Ovary (tissue), 9 donors: ENCODE data around the gene RHCG. TPM values are rescaled to one million over a fixed set of nuclear protein-coding genes. Genes with fewer than 3 reads are reported as not detected.

Experiments used
- DNase-seq, 5 donors: peaks; one replicate each; pipeline ENCODE4 v3.0.0-alpha.2; 2019 to 2020
- H3K27ac ChIP-seq, 2 donors: fragments of 200-600 bp; one replicate each; pipeline versions ENCODE4 v1.5.1 to v1.8.0; 2019 to 2022
- H3K27me3 ChIP-seq: fragments of 200-600 bp; one replicate; pipeline ENCODE4 v1.8.0; 2022
- H3K36me3 ChIP-seq: fragments of 200-600 bp; sonication (generic); one replicate; pipeline ENCODE4 v1.5.1; 2019
- H3K4me1 ChIP-seq: one replicate; pipeline ENCODE4 v1.8.1; 2013; ENCODE audit warnings: mild to moderate bottlenecking, moderate library complexity; ENCODE audit not compliant: insufficient read depth
- H3K4me3 ChIP-seq: fragments of 200-600 bp; sonication (generic); one replicate; pipeline ENCODE4 v1.5.1; 2017
- H3K9me3 ChIP-seq, 2 donors: fragments of 200-600 bp in 1 of 2; sonication (generic) in 1 of 2; one replicate each; pipeline versions ENCODE4 v1.5.1 to v1.8.1; 2013 to 2019; ENCODE audit warnings: mild to moderate bottlenecking in 1 of 2, moderate library complexity in 1 of 2
- CTCF ChIP-seq, 3 donors: fragments of 450-650 bp in 2 of 3; fragments of 200-600 bp in 1 of 3; IDR thresholded peaks; one replicate each; pipeline versions ENCODE4 v1.5.1 to v1.8.0; 2016 to 2022; ENCODE audit warnings: antibody characterized with exemption in 3 of 3, mild to moderate bottlenecking in 1 of 3
- EP300 ChIP-seq: sonication (generic); formaldehyde crosslinking; IDR thresholded peaks from one replicate; pipeline ENCODE4 v1.6.1; 2017; ENCODE audit warnings: antibody characterized with exemption
- POLR2A ChIP-seq: fragments of 450-650 bp; IDR thresholded peaks from one replicate; pipeline ENCODE4 v1.6.1; 2017; ENCODE audit warnings: antibody characterized with exemption, mild to moderate bottlenecking, moderate library complexity
- WGBS, 3 donors: extraction: QIAGEN DNeasy Blood & Tissue Kit in 1 of 3; methylation state at CpG; one replicate each; pipeline versions ENCODE4 v1.1.5 to v1.1.7; 2013 to 2017; 5-methylcytosine and 5-hydroxymethylcytosine counted together
- intact Hi-C, 4 donors: fragments of 100-400 bp; cut with DNase I; formaldehyde crosslinking; loops; one replicate each; pipeline versions ENCODE4 v1.11.0 to v1.15.1; 2022 to 2023
- polyA plus RNA-seq, 2 donors: library from polyadenylated mRNA; stranded (reverse); fragments of 200-250 nt in 1 of 2; fragments of 350-450 nt in 1 of 2; fragmentation: Illumina TruSeq in 1 of 2; extraction: RNeasy Lipid Tissue Mini Kit (QIAGEN cat#74804) in 1 of 2; gene quantifications; one replicate each; pipeline ENCODE4 v1.2.3, GENCODE V29; 2013 to 2014
- total RNA-seq, 7 donors: library from RNA; depleted of rRNA in 2 of 7; stranded (reverse); fragments of >200 nt in 2 of 7; fragmentation: NEBNext Ultra II Directional in 3 of 7; extraction: Animal tissue kit (Norgen Biotek cat#: 25700) in 3 of 7; gene quantifications; one replicate each; pipeline versions ENCODE4 v1.1.0 to v1.2.4, GENCODE V29; 2016 to 2023
- donor health status: DM: no; HTN: no; CAD: no; lungs with moderate emphysema.
- donor health status: DM: no; HTN: no; CAD: no.
- donor health status: Bipolar disorder and iron deficiency.
- donor health status: DM: yes; HTN: yes; CAD: no.
- donor health status: DM: no; HTN: no; CAD: no.
- donor health status: DM: yes; HTN: yes; CAD: no.

Gene RHCG
- total and polyA plus RNA-seq, 9 donors, result 0.23 to 0.67 TPM; not detected in 7

DNA sequence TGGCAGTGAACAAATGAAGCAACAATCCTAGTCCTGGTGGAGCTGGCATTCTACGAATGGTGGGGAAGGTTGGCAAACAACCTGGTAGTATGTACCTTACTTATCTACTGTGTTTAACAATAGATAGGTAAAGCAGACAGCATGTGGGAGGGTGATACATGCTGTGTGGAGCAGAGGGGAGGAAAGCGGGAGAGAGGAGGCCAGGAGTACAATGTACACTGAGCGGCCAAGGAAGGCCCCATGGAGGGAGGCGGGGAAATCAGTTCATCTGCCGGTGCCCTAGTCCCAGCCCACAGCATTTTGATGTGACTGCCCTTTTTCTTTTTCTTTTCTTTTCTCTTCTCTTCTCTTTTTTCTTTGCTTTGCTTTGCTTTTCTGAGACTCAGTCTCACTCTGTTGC lies 5.3 kb upstream of the RHCG start:
- no peaks in the 10 kb centered on the region for H3K27me3 ChIP-seq
- H3K4me3 ChIP-seq, result no peak overlapping the region
- no peak for DNase-seq
- H3K36me3 ChIP-seq, result no peaks in the 10 kb centered on the region
- H3K27ac ChIP-seq, result no peak overlapping the region
- H3K4me1 ChIP-seq, result no peaks in the 10 kb centered on the region
- no peaks in the 10 kb centered on the region for H3K9me3 ChIP-seq
- 83 to 86% (median 85%) methylated on average over 5 of the region's 5 CpGs for WGBS, 3 donors
- no peak for TF ChIP-seq CTCF (IDR thresholded peaks at IDR 0.05)
- intact Hi-C loops, result no loop called here

DNA sequence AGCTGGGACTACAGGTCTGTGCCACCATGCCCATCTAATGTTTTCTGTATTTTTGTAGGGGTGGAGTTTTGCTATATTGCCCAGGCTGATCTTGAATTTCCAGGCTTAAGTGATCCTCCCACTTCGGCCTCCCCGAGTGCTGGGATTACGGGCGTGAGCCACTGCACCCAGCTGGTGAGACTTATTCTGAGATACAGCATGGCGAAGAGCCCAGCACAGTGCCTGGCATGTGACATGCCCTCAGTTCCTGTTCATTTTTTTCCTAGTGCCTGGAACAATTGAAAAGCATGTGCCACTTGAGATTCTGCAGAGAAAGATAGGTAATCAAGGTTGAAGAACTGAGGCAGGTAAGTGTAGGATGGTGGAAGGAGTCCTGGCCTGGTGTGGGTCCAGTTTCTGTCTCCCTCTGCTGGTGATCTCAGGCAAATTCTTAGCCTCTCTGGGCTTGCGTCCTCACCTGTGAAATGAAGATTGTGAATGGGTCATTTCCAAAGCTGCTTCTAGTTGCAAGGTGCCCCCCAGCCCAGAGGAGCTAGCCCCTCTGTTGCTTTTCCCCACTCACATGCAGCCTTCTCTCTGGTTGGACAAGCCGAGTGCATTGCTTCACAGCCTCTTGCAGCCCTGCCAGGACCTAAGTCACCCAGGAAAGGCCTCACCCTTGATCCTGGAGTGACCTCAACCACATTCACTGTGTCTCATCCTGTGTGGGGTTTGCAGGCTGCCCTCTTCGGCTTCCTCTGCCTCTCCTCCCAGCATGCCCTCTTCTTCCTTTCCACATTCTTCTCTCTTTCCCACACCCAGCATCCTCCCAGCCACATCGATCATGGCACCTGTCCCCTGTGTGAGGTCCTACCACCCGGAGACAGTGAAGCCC lies 4.3 kb upstream of the RHCG start:
- H3K36me3 ChIP-seq, result no peaks in the 10 kb centered on the region
- H3K9me3 ChIP-seq, result no peaks in the 10 kb centered on the region
- H3K4me3 ChIP-seq, result no peak overlapping the region
- TF ChIP-seq EP300, result no peak
- no peak for TF ChIP-seq CTCF (IDR thresholded peaks at IDR 0.05)
- no peak for TF ChIP-seq POLR2A
- H3K27ac ChIP-seq, result no peak overlapping the region
- DNase-seq, result no peak
- H3K27me3 ChIP-seq, result no peaks in the 10 kb centered on the region
- peaks cover 4% of the 10 kb centered on the region for H3K4me1 ChIP-seq
- intact Hi-C loops, result no loop called here
- 73 to 80% (median 77%) methylated on average over 10 of the region's 10 CpGs for WGBS, 3 donors

- intact Hi-C loops, result no loop called here
- no peak for TF ChIP-seq POLR2A
- no peak for TF ChIP-seq CTCF (IDR thresholded peaks at IDR 0.05)
- no peak for TF ChIP-seq EP300
- H3K36me3 ChIP-seq, result no peaks in the 10 kb centered on the region
- no peak overlapping the region for H3K4me3 ChIP-seq
- no peak for DNase-seq
- no peaks in the 10 kb centered on the region for H3K9me3 ChIP-seq
- H3K4me1 ChIP-seq, result peaks cover 4% of the 10 kb centered on the region
- WGBS, 3 donors, result 71 to 82% (median 74%) methylated on average over 8 of the region's 8 CpGs
- no peak overlapping the region for H3K27ac ChIP-seq
- no peaks in the 10 kb centered on the region for H3K27me3 ChIP-seq
Observed at GRCh38 chr15:89499156-89499555, 2.8 kb upstream of the RHCG start.

DNA sequence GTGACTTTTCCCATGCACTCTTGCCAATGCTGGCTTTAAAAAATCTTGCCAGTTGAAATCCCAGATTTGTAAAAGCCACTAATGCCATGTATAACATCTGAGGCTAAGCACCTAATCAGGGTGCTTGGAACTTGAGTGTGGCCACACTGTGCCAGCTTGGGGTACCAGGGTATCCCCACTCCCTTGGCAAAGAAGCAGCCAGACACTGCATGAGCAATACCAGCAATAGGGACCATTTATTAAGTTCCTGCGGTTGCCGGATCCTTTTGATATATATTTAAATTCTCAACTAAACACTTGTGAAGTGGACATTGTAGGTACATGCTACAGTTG lies 2.2 kb upstream of the RHCG start:
- TF ChIP-seq POLR2A (no peak), EP300 (no peak), CTCF (IDR thresholded peaks at IDR 0.05) (no peak)
- intact Hi-C loops, result no loop called here
- H3K27me3 ChIP-seq, result no peaks in the 10 kb centered on the region
- no peaks in the 10 kb centered on the region for H3K9me3 ChIP-seq
- no peak overlapping the region for H3K27ac ChIP-seq
- DNase-seq, result no peak
- H3K4me3 ChIP-seq, result no peak overlapping the region
- H3K36me3 ChIP-seq, result no peaks in the 10 kb centered on the region
- peaks cover 4% of the 10 kb centered on the region for H3K4me1 ChIP-seq
- 76 to 80% (median 77%) methylated on average over 2 of the region's 2 CpGs for WGBS, 3 donors
